ENCODE measurements around the gene TTLL11. TPM values are rescaled to one million over a fixed set of nuclear protein-coding genes. Genes with fewer than 3 reads are reported as not detected.

TTLL11 gene
- total RNA-seq, 6 experiments from 2014 or later = 6.9 to 10.2 (median 8.3) TPM

GRCh38 chr9:121852651-121853616 is 240.2 kb downstream of the TTLL11 start:
- TF ChIP-seq, protein P1, sequence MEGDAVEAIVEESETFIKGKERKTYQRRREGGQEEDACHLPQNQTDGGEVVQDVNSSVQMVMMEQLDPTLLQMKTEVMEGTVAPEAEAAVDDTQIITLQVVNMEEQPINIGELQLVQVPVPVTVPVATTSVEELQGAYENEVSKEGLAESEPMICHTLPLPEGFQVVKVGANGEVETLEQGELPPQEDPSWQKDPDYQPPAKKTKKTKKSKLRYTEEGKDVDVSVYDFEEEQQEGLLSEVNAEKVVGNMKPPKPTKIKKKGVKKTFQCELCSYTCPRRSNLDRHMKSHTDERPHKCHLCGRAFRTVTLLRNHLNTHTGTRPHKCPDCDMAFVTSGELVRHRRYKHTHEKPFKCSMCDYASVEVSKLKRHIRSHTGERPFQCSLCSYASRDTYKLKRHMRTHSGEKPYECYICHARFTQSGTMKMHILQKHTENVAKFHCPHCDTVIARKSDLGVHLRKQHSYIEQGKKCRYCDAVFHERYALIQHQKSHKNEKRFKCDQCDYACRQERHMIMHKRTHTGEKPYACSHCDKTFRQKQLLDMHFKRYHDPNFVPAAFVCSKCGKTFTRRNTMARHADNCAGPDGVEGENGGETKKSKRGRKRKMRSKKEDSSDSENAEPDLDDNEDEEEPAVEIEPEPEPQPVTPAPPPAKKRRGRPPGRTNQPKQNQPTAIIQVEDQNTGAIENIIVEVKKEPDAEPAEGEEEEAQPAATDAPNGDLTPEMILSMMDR (IDR thresholded peaks at IDR 0.05) = no peak
- no peak for DNase-seq
- no peak overlapping the region for H3K4me3 Mint-ChIP-seq
- peaks cover 7% of the 10 kb centered on the region; the same call in 1 of the 2 replicates for H3K4me1 Mint-ChIP-seq (ENCODE audit: low read depth)
- peaks cover 15% of the 10 kb centered on the region for H3K9me3 Mint-ChIP-seq
- peaks cover 15% of the 10 kb centered on the region for H3K36me3 Mint-ChIP-seq (ENCODE audit: low read depth)
- peaks cover 1% of the 10 kb centered on the region; the same call in 1 of the 2 replicates for H3K27me3 Mint-ChIP-seq (ENCODE audit: insufficient read depth)
- no peak overlapping the region for H3K27ac Mint-ChIP-seq

- no peak overlapping the region for H3K4me3 Mint-ChIP-seq
- no peak overlapping the region for H3K27ac Mint-ChIP-seq
- peaks cover 7% of the 10 kb centered on the region; the same call in 1 of the 2 replicates for H3K4me1 Mint-ChIP-seq (ENCODE audit: low read depth)
- peaks cover 15% of the 10 kb centered on the region for H3K9me3 Mint-ChIP-seq
- peaks cover 15% of the 10 kb centered on the region for H3K36me3 Mint-ChIP-seq (ENCODE audit: low read depth)
- H3K27me3 Mint-ChIP-seq (ENCODE audit: insufficient read depth) = peaks cover 1% of the 10 kb centered on the region; the same call in 1 of the 2 replicates
- TF ChIP-seq, protein P1 (IDR thresholded peaks at IDR 0.05) = no peak
- no peak for DNase-seq
These were observed 240.9 kb downstream of the TTLL11 start for GRCh38 chr9:121852241-121852640.

DNA sequence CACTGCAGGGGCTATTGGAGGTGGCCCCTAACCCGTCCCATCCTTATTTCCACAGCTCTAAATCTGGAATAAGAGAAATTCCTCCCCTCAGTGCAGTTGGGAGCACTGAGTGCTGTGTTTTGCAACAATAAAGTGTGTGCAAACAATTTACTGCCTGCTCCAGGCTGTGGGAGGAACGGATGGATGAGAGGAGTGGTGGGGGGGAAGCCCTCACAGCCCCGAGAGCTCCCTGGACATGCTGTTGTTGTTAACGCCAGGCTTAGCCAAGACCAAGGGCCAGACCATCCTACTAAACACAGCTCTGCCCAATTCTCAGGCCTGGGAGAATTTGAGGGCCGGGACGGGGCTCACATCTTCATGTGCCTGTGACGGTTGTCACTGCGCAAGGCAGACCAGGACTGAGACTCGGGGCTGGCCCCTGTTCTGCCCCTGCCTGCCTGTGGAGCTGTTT is 241.4 kb downstream of the TTLL11 start:
- peaks cover 1% of the 10 kb centered on the region; the same call in 1 of the 2 replicates for H3K27me3 Mint-ChIP-seq (ENCODE audit: insufficient read depth)
- no peak for DNase-seq
- peaks cover 7% of the 10 kb centered on the region; the same call in 1 of the 2 replicates for H3K4me1 Mint-ChIP-seq (ENCODE audit: low read depth)

DNA sequence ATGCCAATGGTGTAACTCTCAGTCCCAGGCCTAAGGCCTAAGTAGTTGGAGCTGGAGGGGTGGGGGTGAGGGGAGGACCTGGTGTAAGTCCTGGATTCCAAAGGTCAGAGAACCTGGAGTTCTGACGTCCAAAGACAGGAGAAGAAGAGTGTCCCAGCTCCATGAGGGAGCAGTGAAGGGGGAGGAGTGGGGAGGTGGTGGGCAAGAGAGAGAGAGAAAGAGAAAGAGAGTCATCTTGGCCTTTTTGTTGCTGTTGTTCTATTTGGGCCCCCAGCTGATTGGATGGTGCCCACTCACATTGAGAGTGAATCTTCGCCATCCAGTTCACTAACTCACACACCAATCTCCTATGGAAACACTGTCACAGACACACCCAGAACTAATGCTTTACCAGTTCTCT is 242.7 kb downstream of the TTLL11 start:
- peaks cover 7% of the 10 kb centered on the region; the same call in 1 of the 2 replicates for H3K4me1 Mint-ChIP-seq (ENCODE audit: low read depth)
- no peak overlapping the region for H3K27ac Mint-ChIP-seq
- TF ChIP-seq, protein P1 (IDR thresholded peaks at IDR 0.05) = no peak
- H3K4me3 Mint-ChIP-seq = no peak overlapping the region
- H3K9me3 Mint-ChIP-seq = peaks cover 15% of the 10 kb centered on the region
- no peak for DNase-seq
- peaks cover 1% of the 10 kb centered on the region; the same call in 1 of the 2 replicates for H3K27me3 Mint-ChIP-seq (ENCODE audit: insufficient read depth)
- H3K36me3 Mint-ChIP-seq (ENCODE audit: low read depth) = peaks cover 15% of the 10 kb centered on the region

More for the DNA sequence above, 241.4 kb downstream of the TTLL11 start:
- no peak overlapping the region for H3K4me3 Mint-ChIP-seq
- peaks cover 15% of the 10 kb centered on the region for H3K36me3 Mint-ChIP-seq (ENCODE audit: low read depth)
- TF ChIP-seq, protein P1 (IDR thresholded peaks at IDR 0.05) = no peak
- H3K9me3 Mint-ChIP-seq = peaks cover 15% of the 10 kb centered on the region
- no peak overlapping the region for H3K27ac Mint-ChIP-seq

DNA sequence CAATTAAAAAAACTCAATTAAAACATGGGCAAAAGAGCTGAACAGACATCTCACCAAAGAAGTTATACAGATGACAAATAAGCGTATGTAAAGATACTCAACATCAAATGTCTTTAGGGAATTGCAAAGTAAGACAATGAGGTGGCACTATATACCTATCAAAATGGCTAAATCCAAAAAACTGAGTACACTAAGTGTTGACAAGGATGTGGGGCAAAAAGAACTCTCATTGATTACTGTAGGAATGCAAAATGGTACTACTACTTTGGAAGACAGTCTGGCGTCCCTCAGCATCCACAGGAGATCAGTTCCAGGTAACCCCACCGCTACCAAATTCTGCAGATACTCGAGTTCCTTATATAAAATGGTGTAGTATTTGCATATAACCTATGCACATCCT is 243.6 kb downstream of the TTLL11 start:
- DNase-seq = no peak
- TF ChIP-seq, protein P1 (IDR thresholded peaks at IDR 0.05) = no peak
- H3K4me3 Mint-ChIP-seq = no peak overlapping the region
- H3K36me3 Mint-ChIP-seq (ENCODE audit: low read depth) = peaks cover 20% of the 10 kb centered on the region
- H3K27ac Mint-ChIP-seq = no peak overlapping the region
- H3K27me3 Mint-ChIP-seq (ENCODE audit: insufficient read depth) = peaks cover 1% of the 10 kb centered on the region; the same call in 1 of the 2 replicates
- H3K9me3 Mint-ChIP-seq = peaks cover 15% of the 10 kb centered on the region
- peaks cover 9% of the 10 kb centered on the region for H3K4me1 Mint-ChIP-seq (ENCODE audit: low read depth)
